RKO (cell line): Measurements from ENCODE around the gene RETREG1.
"Not testable (repeated sequence)": the region's sequence is repeated elsewhere in the genome, so short reads cannot be mapped to it uniquely, and the experiment has no call there.

Experiments used
- DNase-seq: peaks from one replicate; pipeline ENCODE4 v3.0.0-alpha.2; 2016; ENCODE audit warnings: low spot score

Gene RETREG1

GRCh38 chr5:16617274-16617968 is 624 bp upstream of the RETREG1 start:
- DNase-seq, result no peak

GRCh38 chr5:16615741-16616535 is 859 bp downstream of the RETREG1 start:
- no peak for DNase-seq

GRCh38 chr5:16612007-16612406 is 4.8 kb downstream of the RETREG1 start:
- no peak for DNase-seq

- not testable (repeated sequence) for DNase-seq
Measured at GRCh38 chr5:16610896-16611295, 5.9 kb downstream of the RETREG1 start.

- no peak for DNase-seq
Measured at GRCh38 chr5:16609412-16609811, 7.4 kb downstream of the RETREG1 start.

GRCh38 chr5:16606628-16607027 is 10.2 kb downstream of the RETREG1 start:
- DNase-seq, result no peak

- no peak for DNase-seq
Measured at GRCh38 chr5:16603701-16604100, 13.1 kb downstream of the RETREG1 start.

- DNase-seq, result no peak
Measured at GRCh38 chr5:16603295-16603694, 13.5 kb downstream of the RETREG1 start.

- DNase-seq, result no peak
Measured at GRCh38 chr5:16602182-16602581, 14.6 kb downstream of the RETREG1 start.

- no peak for DNase-seq
Measured at GRCh38 chr5:16600946-16601345, 15.9 kb downstream of the RETREG1 start.

- no peak for DNase-seq
Measured at GRCh38 chr5:16600397-16600796, 16.4 kb downstream of the RETREG1 start.

GRCh38 chr5:16597946-16598694 is 18.7 kb downstream of the RETREG1 start:
- no peak for DNase-seq

GRCh38 chr5:16596581-16596940 is 20.2 kb downstream of the RETREG1 start:
- DNase-seq, result no peak

GRCh38 chr5:16595881-16596580 is 20.8 kb downstream of the RETREG1 start:
- DNase-seq, result no peak

- no peak for DNase-seq
Measured at GRCh38 chr5:16593628-16594027, 23.2 kb downstream of the RETREG1 start.

GRCh38 chr5:16593013-16593412 is 23.8 kb downstream of the RETREG1 start:
- peak; percentile 87 for DNase-seq

GRCh38 chr5:16592255-16592654 is 24.5 kb downstream of the RETREG1 start:
- no peak for DNase-seq

- DNase-seq, result no peak
Measured at GRCh38 chr5:16590685-16591084, 26.1 kb downstream of the RETREG1 start.

GRCh38 chr5:16589658-16590057 is 27.1 kb downstream of the RETREG1 start:
- DNase-seq, result no peak

- DNase-seq, result no peak
Measured at GRCh38 chr5:16588434-16589214, 28.2 kb downstream of the RETREG1 start.

- DNase-seq, result no peak
Measured at GRCh38 chr5:16586556-16586955, 30.2 kb downstream of the RETREG1 start.
